DND-41 (cell line): ENCODE results near the gene GIPR.

ENCODE experiments used
- EZH2 ChIP-seq: IDR thresholded peaks from 3 replicates; pipeline ENCODE4 v1.6.1; 2012; ENCODE audit warnings: borderline replicate concordance, low read depth, mild to moderate bottlenecking, moderate library complexity, low read length, inconsistent platforms; ENCODE audit not compliant: severe bottlenecking
- TF ChIP-seq, protein P1 (sequence below): IDR thresholded peaks from 2 replicates; pipeline ENCODE4 v1.5.1; 2012; ENCODE audit warnings: borderline replicate concordance, low read length, moderate library complexity, mild to moderate bottlenecking; ENCODE audit not compliant: poor library complexity, severe bottlenecking; ENCODE audit errors: extremely low read depth

DNA sequence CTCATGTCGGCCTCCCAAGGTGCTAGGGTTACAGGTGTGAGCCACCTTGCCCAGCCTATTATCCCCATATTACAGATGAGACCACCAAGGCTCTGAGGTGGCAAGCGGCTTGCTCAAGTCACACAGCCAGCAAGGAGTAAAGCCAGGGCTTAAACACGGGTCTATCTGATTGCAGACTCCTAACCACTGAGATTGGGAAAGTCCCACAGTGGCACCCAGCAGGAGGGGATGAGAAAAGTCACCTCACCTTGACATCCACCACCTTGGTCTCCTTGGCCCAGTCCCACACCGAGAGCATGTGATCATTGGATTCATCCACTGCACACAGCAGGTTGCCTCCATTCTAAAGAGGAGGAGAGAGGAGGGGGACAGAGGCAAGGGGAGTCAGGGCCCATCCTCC, 38.3 kb upstream of the GIPR start:
- TF ChIP-seq, protein P1, sequence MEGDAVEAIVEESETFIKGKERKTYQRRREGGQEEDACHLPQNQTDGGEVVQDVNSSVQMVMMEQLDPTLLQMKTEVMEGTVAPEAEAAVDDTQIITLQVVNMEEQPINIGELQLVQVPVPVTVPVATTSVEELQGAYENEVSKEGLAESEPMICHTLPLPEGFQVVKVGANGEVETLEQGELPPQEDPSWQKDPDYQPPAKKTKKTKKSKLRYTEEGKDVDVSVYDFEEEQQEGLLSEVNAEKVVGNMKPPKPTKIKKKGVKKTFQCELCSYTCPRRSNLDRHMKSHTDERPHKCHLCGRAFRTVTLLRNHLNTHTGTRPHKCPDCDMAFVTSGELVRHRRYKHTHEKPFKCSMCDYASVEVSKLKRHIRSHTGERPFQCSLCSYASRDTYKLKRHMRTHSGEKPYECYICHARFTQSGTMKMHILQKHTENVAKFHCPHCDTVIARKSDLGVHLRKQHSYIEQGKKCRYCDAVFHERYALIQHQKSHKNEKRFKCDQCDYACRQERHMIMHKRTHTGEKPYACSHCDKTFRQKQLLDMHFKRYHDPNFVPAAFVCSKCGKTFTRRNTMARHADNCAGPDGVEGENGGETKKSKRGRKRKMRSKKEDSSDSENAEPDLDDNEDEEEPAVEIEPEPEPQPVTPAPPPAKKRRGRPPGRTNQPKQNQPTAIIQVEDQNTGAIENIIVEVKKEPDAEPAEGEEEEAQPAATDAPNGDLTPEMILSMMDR: no peak
- TF ChIP-seq EZH2: no peak
